NCI-H187 (cell line): ENCODE measurements around the gene AFF2.
A peak's percentile ranks its signal among the peaks of the same experiment; 100 is the strongest.
"Not testable (repeated sequence)": the region's sequence is repeated elsewhere in the genome, so short reads cannot be mapped to it uniquely, and the experiment has no call there.

Source experiments
- DNase-seq, 2 experiments: peaks; one replicate each; lab custom pipeline; 2025; lab: John Stamatoyannopoulos, UW

The AFF2 gene

GRCh38 chrX:148634591-148634990, 134.2 kb downstream of the AFF2 start:
- DNase-seq = peak; percentile 28 to 60

- DNase-seq = no peak
These were observed 143.0 kb downstream of the AFF2 start for GRCh38 chrX:148643460-148643859.

- DNase-seq = no peak
These were observed 147.2 kb downstream of the AFF2 start for GRCh38 chrX:148647651-148648050.

DNA sequence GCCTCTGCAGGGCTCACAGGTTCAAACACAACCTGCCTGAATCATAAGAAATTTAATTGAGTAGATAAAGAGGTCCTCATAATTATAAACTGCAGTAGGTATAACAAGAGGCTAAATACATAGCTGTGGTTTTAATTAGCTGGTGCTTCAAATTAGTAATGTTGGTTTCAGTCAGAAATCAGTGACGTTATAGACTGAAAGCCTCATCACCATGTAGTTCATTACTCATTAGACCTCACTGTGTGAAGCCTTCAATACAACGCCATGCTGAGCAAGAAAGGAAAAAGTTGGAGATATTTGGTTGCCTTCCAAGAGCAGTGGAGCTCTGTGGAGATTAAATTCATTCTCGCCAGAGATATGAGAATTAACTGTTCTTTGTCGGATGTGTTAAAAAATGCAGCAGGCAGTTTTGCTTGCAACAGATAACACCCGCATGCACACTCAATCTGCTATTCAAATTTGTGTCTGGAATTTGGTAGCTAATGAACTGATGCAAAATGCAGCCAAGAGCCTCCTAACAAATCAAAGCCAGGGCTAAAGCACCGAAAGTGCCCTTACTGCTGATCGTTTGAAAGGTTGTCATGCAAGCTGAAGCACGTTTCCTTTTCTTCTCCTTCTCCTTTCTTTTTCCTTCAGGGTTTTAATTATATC, 148.9 kb downstream of the AFF2 start:
- no peak for DNase-seq

GRCh38 chrX:148658115-148658730, 157.8 kb downstream of the AFF2 start:
- no peak for DNase-seq

DNA sequence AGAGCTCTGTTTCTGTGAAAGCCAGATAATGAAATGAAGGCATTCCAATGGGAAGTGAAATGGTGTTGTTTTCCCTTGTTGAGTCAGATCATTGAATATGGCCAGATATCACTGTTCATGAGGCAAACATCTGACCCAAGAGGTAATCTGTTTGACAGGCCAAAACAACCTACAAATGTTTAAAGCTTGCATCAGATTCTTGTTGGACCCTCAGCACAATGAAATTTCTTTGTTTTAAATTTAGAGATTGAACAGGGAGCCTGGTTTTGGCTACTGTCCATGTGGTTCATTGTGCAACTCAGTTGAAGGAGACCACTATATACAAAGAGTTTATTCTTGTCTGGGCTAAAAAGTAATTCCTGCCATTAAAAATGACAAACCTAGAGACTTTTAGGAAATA, 159.1 kb downstream of the AFF2 start:
- no peak for DNase-seq

DNA sequence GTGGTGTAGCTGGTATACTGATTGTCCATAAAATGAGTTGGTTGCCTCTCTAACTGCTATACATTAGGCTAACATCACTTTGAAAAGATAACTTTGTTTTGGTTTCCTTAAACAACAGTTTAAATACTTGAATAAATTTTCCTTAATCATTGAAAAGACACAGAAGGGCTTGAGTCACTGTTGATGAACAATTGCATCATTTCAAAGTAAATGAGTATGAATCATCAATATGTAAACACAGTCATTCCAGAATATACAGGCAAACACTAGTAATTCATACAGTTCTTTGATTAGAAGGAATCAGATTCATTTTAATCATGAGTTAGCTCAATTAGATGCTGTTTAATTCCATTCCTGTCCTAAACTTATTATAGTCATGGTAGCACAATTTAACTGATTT, 160.6 kb downstream of the AFF2 start:
- no peak for DNase-seq

DNA sequence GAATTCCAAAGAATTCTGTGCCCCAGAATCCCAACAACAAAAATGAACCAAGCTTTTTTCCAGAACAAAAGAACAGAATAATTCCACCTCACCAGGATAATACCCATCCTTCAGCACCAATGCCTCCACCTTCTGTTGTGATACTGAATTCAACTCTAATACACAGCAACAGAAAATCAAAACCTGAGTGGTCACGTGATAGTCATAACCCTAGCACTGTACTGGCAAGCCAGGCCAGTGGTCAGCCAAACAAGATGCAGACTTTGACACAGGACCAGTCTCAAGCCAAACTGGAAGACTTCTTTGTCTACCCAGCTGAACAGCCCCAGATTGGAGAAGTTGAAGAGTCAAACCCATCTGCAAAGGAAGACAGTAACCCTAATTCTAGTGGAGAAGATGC, 161.6 kb downstream of the AFF2 start:
- DNase-seq = no peak

DNA sequence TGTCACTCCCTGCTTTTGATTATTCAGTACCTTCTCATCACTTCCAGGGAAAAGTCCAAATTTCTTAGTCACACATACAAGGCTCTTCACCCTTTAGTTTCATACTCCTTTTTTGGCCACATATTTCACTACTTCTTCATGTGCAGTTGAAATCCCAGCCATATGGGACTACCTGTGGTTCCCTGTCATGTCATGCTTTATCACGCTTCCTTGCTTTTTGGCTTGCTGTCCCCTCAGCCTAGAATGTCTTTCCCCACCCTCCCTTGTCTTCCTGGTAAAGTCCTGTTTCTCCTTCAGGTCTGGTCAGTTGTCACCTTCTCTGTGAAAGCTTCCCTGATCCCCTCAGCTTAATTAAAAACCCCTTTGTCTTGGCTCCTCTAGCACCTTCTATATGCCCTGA, 163.8 kb downstream of the AFF2 start:
- DNase-seq = no peak

GRCh38 chrX:148664995-148665394, 164.6 kb downstream of the AFF2 start:
- no peak for DNase-seq

DNA sequence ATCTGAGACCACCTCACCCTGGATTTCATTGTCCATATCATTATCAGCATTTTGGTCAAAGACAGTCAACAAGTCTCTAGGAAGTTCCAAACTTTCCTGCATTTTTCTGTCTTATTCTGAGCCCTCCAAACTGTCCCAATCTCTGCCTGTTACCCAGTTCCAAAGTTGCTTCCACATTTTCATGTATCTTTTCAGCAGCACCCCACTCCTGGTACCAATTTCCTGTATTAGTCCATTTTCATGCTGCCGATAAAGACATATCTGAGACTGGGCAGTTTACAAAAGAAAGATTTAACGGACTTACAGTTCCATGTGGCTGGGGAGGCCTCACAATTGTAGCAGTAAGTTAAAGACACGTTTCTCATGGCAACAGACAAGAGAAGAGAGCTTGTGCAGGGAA, 168.8 kb downstream of the AFF2 start:
- DNase-seq = not testable (repeated sequence)

DNA sequence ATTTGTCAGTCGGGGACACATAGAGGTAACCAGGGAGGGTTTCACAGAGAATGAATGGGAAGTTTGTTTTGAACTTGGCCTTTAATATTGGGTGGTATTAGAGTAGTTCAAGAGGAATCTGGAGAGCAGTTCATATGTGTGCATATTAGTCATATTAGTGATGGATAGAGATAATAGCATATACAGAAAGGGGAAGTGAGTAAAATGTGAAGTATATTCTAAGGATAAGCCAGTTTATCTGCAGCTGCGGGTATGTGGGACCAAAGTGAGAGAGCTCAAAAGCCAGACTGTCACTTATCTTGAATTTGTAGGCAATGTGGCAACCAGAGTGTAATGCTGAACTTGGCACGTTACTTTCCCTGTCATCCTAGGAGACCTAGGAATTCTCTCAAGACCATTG, 169.9 kb downstream of the AFF2 start:
- DNase-seq = no peak

DNA sequence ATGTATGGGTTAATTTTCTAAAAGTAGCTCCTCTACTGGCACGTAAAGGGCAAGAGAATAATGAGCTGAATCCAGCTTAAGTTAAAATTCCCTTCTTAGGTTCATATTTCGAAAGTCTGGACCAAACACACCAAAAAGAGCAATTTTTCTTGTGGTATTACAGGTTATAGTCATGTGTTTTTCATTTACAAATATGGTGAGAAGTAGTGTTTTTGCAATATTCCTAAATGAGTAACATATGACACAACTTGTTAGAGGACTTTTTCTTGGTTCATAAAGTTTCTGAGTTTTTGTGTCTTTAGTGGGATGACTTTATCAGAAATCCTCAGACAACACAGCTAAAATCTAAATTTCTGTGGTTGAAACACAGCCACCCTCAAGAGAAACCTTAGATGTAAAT, 172.1 kb downstream of the AFF2 start:
- no peak for DNase-seq

GRCh38 chrX:148681605-148682004, 181.2 kb downstream of the AFF2 start:
- DNase-seq = no peak

DNA sequence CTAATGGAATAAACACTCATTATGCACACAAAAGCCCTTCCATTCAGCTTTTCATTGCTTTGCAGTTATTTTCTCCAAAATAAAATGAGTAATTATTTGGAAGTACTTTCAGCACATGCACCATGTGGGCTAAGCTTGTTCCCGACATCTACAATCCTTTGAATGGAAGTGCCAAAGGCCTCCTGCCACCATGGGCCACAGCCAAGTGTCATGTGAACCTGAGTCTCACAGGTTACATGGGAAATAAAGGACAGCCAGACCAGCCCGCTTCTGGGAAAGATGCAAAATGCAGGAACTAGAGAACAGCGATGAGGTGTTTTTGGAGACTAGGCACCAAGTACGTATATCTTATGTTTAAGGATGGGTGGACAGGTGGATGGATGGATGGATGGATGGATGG, 181.8 kb downstream of the AFF2 start:
- no peak for DNase-seq

DNA sequence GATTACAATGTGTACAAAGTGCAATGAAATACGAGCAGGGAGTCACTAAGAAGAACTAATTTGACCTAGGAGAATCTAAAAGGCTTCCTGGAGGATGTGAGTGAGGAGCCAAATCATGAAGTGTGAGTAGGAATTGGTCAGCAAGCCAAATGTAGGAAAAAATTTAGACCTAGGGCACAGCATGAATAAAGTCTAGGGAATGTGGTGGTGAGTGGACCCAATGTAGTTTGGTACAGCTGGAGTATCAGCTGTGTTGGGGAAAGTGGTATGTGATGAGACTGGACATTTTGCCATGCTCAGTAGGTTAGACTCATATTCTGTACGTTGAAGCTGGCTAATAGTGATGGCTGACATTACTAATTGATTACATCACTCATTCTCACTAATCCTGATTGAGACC, 191.0 kb downstream of the AFF2 start:
- DNase-seq = no peak

GRCh38 chrX:148695255-148695654, 194.8 kb downstream of the AFF2 start:
- no peak for DNase-seq

DNA sequence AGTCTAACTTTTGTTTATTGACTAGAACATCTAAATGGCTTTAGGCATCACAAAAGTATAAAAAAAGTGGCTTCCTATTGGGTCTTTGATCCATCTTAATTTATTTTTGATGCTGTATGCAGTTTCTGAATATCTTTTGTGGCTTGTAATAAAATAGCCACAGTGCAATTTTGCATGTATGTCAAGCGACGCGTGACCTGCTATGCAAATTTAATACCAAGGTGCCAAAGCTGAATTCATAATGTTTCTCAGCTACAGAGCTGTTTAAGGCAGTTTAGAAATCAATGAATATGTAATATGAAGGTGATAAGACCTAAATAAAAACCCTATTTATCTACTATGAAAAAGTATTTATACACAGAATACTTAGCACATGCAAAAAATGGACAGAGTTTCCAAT, 197.8 kb downstream of the AFF2 start:
- no peak for DNase-seq

DNA sequence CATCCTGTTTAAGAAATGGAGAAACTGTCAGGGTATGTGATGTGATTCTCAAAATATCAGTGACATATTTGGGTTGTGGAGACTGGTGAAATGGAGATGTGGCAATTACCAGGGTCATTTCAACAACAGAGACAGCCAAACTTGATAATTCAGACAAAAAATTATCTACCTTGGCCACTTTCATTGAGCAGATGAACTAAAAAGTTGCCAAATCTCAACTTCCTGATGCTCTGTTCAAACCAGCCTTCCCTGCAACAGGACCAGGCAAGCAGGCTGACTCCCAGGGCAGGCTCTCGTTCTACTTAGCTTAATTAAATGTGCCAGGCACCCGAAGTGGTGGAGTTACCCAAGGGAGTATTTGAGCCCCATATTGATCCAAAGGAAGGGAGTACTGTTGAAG, 199.6 kb downstream of the AFF2 start:
- no peak for DNase-seq

DNA sequence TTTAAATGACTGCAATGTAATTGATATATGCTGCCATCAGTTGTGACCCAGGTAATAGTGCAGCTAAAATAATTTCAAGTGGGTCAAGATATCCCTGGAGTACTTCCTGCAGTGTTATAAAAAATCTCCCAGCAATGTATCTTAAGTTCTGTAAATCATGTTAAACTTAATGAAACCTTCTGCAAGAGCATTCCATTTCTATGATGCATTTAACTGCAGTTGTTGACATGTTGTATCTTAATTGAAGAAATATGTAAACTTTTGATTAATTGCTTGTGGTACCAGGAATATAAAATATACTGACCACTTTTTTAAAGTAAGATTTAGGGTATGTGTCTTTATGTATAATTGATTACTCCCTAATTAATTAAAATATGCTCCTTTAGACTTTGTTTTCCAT, 213.6 kb downstream of the AFF2 start:
- no peak for DNase-seq

- DNase-seq = no peak
These were observed 214.9 kb downstream of the AFF2 start for GRCh38 chrX:148715361-148715760.

GRCh38 chrX:148722966-148723365, 222.5 kb downstream of the AFF2 start:
- no peak for DNase-seq

GRCh38 chrX:148723551-148723950, 223.1 kb downstream of the AFF2 start:
- DNase-seq = no peak

DNA sequence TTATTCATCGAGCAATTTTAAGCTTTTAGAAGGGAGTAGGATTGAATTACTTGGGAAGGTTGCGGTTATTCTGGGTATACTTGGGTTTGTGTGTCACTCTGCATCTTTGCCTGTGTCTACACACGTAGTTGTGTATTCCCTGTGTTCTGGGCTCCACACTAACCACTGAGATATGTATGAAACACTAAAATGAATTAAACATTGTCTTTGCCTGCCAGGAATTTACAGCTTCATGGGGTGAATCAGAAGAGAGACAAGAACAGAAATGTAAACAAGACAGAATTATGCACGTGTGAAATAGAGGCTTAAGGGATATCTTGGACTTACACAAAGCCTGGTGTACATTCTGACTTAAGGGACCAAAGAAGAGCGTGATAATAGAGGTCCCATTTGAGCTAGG, 228.5 kb downstream of the AFF2 start:
- no peak for DNase-seq
